Measurements from ENCODE around the gene SMIM44.

SMIM44 gene

DNA sequence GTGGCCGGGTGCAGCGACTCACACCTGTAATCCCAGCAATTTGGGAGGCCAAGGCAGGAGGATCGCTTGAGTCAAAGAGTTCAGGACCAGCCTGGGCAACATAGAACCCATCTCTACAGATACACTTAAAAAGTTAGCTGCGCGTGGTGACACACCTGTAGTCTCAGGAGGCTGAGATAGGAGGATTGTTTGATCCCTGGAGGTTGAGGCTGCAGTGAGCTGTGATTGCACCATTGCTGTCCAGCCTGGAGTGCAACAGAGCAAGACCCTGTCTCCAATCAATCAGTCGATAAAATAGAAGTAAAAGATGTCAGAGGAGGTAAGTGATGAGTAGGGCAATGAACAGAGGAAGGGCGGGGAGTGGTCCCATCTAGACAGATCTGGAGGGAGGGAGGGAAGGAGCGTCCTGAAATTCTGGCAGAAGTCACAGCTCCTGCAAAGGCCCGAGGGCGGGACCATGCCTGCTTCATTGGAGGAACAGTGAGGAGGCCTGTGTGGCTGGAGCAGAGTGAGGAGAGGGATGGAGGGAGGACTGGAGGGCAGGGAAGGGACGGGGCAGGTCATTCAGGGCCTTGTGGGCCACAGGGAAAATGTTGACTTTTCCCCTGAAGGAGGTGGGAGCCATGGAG is 12.6 kb downstream of the SMIM44 start:
- Histone ChIP-seq H3F3A (ENCODE audit: insufficient read depth) (no peaks in the 10 kb centered on the region), H3K27me3 (ENCODE audit: low read length) (no peaks in the 10 kb centered on the region), H3K4me2 (ENCODE audit: low read depth, low read length, poor library complexity, severe bottlenecking) (no peak overlapping the region), H3K9me3 (ENCODE audit: insufficient read depth, low read length) (no peaks in the 10 kb centered on the region), H3K4me3 (ENCODE audit: insufficient read depth, low read length, poor library complexity, severe bottlenecking) (no peak overlapping the region), H3K9me2 (replicated peaks; ENCODE audit: insufficient read depth, low read length) (no peaks in the 10 kb centered on the region), H3K79me2 (ENCODE audit: insufficient read depth, low read length) (no peaks in the 10 kb centered on the region), H4K20me1 (ENCODE audit: low read depth, low read length) (no peaks in the 10 kb centered on the region), H3K9ac (ENCODE audit: low read length) (no peak overlapping the region), H2AFZ (ENCODE audit: low read depth, low read length, severe bottlenecking) (no peak overlapping the region), H3K27ac (ENCODE audit: low read depth, low read length) (no peak overlapping the region), H3K36me3 (ENCODE audit: low read length) (no peaks in the 10 kb centered on the region)
- no peak for TF ChIP-seq EZH2phosphoT487 (conservative IDR thresholded peaks at IDR 0.05; ENCODE audit: low read length)
- TF ChIP-seq, protein P1, sequence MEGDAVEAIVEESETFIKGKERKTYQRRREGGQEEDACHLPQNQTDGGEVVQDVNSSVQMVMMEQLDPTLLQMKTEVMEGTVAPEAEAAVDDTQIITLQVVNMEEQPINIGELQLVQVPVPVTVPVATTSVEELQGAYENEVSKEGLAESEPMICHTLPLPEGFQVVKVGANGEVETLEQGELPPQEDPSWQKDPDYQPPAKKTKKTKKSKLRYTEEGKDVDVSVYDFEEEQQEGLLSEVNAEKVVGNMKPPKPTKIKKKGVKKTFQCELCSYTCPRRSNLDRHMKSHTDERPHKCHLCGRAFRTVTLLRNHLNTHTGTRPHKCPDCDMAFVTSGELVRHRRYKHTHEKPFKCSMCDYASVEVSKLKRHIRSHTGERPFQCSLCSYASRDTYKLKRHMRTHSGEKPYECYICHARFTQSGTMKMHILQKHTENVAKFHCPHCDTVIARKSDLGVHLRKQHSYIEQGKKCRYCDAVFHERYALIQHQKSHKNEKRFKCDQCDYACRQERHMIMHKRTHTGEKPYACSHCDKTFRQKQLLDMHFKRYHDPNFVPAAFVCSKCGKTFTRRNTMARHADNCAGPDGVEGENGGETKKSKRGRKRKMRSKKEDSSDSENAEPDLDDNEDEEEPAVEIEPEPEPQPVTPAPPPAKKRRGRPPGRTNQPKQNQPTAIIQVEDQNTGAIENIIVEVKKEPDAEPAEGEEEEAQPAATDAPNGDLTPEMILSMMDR (IDR thresholded peaks at IDR 0.05; ENCODE audit: insufficient read depth, low read length, poor library complexity, severe bottlenecking) = no peak

DNA sequence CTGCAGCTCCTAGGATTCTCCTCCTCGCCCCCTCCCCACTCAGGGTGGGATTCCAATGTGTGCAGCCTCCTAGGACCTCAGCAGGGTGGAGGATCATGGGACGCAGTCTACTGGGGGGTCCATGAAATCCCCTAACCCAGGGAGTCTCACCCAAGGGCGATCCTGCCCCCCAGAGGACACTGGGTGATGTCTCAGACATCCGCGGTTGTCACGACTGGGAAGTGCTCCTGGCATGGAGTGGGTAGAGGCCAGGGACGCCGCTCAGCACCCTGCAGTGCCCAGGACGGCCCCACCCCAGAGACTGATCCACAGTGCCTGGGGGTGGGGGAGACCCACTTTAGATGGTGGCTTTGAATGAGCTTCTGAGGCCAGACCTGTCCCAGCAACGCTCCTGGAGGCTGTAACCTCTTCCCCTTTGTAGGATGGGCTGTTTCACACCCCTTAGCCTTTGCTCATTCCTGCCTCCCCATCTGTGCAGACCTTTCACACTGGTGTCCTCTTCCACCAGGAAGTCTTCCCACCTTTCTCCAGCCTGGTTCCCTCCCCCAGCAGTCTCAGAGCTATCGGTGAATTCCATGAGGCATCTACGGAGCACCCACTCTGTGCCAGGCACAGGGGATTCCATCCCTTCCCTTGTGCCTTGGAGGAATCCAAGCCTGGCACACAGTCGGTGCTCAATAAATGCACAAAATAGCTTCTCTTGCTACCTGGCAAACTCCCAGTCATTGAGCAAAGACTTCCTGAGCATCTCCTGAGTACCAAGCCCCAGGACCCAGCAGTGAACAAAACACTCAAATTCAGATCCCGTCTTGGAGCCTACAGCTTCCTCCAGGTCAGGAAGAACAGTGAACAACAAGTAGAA is 13.4 kb downstream of the SMIM44 start:
- no peak overlapping the region for H3K4me2 ChIP-seq (ENCODE audit: low read depth, low read length, poor library complexity, severe bottlenecking)
- H3K9me3 ChIP-seq (ENCODE audit: insufficient read depth, low read length) = no peaks in the 10 kb centered on the region
- H3K9me2 ChIP-seq (replicated peaks; ENCODE audit: insufficient read depth, low read length) = no peaks in the 10 kb centered on the region
- H3K36me3 ChIP-seq (ENCODE audit: low read length) = no peaks in the 10 kb centered on the region
- H3K27ac ChIP-seq (ENCODE audit: low read depth, low read length) = no peak overlapping the region
- H3K4me3 ChIP-seq (ENCODE audit: insufficient read depth, low read length, poor library complexity, severe bottlenecking) = no peak overlapping the region
- H3K79me2 ChIP-seq (ENCODE audit: insufficient read depth, low read length) = no peaks in the 10 kb centered on the region
- no peak overlapping the region for H3K9ac ChIP-seq (ENCODE audit: low read length)
- H3F3A ChIP-seq (ENCODE audit: insufficient read depth) = no peaks in the 10 kb centered on the region
- H4K20me1 ChIP-seq (ENCODE audit: low read depth, low read length) = no peaks in the 10 kb centered on the region
- no peak for TF ChIP-seq EZH2phosphoT487 (conservative IDR thresholded peaks at IDR 0.05; ENCODE audit: low read length)
- TF ChIP-seq, protein P1 (IDR thresholded peaks at IDR 0.05; ENCODE audit: insufficient read depth, low read length, poor library complexity, severe bottlenecking) = no peak
- H3K27me3 ChIP-seq (ENCODE audit: low read length) = no peaks in the 10 kb centered on the region
- H2AFZ ChIP-seq (ENCODE audit: low read depth, low read length, severe bottlenecking) = no peak overlapping the region

DNA sequence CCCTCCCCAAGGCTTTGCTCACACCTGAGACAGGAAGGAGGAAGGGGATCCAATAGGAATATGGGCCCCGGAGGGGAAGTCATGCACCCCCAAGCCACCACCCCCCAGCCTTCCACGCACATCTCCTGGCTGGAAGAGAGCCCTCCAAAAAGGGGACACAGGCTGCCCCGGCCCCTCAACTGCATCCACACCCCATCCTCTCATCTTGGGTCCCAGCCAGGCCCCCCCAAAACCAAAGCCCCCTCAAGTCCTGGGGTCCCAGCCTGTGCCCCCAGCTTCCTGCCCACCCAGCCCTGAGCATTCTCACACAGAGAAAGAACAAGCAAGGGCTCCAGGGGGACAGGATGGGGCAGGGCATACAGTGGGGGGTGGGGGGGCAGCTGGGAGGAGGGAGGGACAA is 15.0 kb downstream of the SMIM44 start:
- Histone ChIP-seq H3K27ac (ENCODE audit: low read depth, low read length) (no peak overlapping the region), H2AFZ (ENCODE audit: low read depth, low read length, severe bottlenecking) (no peak overlapping the region), H3K9me2 (replicated peaks; ENCODE audit: insufficient read depth, low read length) (no peaks in the 10 kb centered on the region), H4K20me1 (ENCODE audit: low read depth, low read length) (no peaks in the 10 kb centered on the region), H3K9me3 (ENCODE audit: insufficient read depth, low read length) (no peaks in the 10 kb centered on the region), H3K9ac (ENCODE audit: low read length) (no peak overlapping the region), H3K4me2 (ENCODE audit: low read depth, low read length, poor library complexity, severe bottlenecking) (no peak overlapping the region), H3K79me2 (ENCODE audit: insufficient read depth, low read length) (no peaks in the 10 kb centered on the region), H3K36me3 (ENCODE audit: low read length) (no peaks in the 10 kb centered on the region), H3F3A (ENCODE audit: insufficient read depth) (no peaks in the 10 kb centered on the region), H3K27me3 (ENCODE audit: low read length) (no peaks in the 10 kb centered on the region), H3K4me3 (ENCODE audit: insufficient read depth, low read length, poor library complexity, severe bottlenecking) (no peak overlapping the region)
- TF ChIP-seq EZH2phosphoT487 (conservative IDR thresholded peaks at IDR 0.05; ENCODE audit: low read length) = no peak
- TF ChIP-seq, protein P1 (IDR thresholded peaks at IDR 0.05; ENCODE audit: insufficient read depth, low read length, poor library complexity, severe bottlenecking) = no peak
